Measurements from ENCODE around the gene MAPK1IP1L. TPM values are rescaled to one million over a fixed set of nuclear protein-coding genes. Genes with fewer than 3 reads are reported as not detected.

The MAPK1IP1L gene
- total and polyA plus RNA-seq, 2 of the 13 experiments (the other 11 are each of a cell fraction or from before 2014, with no cell fraction given), result 27.8 to 68.4 TPM

DNA sequence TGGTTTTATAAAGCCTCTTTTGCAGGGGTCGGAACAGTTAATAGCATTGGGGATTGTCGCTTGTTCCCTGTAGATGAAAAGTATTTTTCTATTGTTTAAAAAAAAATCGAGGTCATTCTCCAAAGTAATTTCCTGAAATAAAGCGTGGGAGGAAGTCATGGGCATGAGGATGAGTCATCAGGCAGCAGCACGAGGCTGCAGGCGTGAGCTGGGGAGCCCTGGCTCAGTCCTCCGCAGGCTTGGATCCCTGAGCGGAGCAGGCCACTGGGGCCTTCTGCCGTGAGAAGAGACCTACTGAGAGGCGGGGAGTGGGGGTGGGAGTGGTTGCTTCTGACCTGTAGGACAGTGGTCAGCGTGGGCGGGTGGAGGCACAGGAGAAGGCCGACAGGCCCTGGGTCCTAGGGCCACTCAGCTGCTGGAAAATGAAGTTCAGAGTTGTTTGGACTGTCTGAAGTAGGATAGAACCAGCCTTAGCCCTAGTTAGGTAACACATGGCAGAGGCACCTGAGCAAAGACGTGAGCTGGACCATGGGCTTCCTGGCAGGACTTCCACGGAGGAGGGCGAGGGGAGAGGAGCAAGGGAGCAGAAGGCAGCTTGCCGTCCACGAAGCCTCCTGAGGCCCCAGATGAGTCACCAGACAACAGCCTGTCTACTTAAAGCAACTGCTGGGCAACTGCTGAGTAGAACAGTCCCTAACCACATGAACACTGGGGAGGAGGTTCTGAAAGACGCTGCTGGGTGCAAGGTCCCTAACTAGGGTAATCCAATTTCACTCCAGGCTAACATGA is 56.5 kb downstream of the MAPK1IP1L start (continued):
- TF ChIP-seq, protein P1, sequence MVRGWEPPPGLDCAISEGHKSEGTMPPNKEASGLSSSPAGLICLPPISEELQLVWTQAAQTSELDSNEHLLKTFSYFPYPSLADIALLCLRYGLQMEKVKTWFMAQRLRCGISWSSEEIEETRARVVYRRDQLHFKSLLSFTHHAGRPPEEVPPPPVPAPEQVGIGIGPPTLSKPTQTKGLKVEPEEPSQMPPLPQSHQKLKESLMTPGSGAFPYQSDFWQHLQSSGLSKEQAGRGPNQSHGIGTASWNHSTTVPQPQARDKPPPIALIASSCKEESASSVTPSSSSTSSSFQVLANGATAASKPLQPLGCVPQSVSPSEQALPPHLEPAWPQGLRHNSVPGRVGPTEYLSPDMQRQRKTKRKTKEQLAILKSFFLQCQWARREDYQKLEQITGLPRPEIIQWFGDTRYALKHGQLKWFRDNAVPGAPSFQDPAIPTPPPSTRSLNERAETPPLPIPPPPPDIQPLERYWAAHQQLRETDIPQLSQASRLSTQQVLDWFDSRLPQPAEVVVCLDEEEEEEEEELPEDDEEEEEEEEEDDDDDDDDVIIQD (CRISPR knock-in tag; IDR thresholded peaks at IDR 0.05; ENCODE audit: low read depth), result peak; percentile 30; the same call in 1 of the 2 replicates
- TF ChIP-seq NCOA2 (CRISPR knock-in tag; IDR thresholded peaks at IDR 0.05) (peak; percentile 66), ZSCAN20 (CRISPR knock-in tag; IDR thresholded peaks at IDR 0.05; ENCODE audit: borderline replicate concordance) (peak; percentile 64), SOX6 (IDR thresholded peaks at IDR 0.05) (no peak), SOX6 (CRISPR knock-in tag; IDR thresholded peaks at IDR 0.05) (peak; percentile 73), ZKSCAN1 (IDR thresholded peaks at IDR 0.05; ENCODE audit: low read length) (peak; percentile 83), BORCS8-MEF2B (CRISPR knock-in tag; IDR thresholded peaks at IDR 0.05) (peak; percentile 79), FOXA3 (CRISPR knock-in tag; IDR thresholded peaks at IDR 0.05) (peak; percentile 49), ZNF556 (CRISPR knock-in tag; IDR thresholded peaks at IDR 0.05; ENCODE audit: borderline replicate concordance) (peak; percentile 87), ZNF780A (CRISPR knock-in tag; IDR thresholded peaks at IDR 0.05) (peak; percentile 59; the same call in 1 of the 2 replicates), FOSL1 (CRISPR knock-in tag; IDR thresholded peaks at IDR 0.05; ENCODE audit: borderline replicate concordance) (peak; percentile 96), SAP130 (CRISPR knock-in tag; IDR thresholded peaks at IDR 0.05; ENCODE audit: low read depth) (peak; percentile 75), KDM5B (CRISPR knock-in tag; IDR thresholded peaks at IDR 0.05; ENCODE audit: borderline replicate concordance) (peak; percentile 92; the same call in 1 of the 2 replicates), ZNF598 (CRISPR knock-in tag; IDR thresholded peaks at IDR 0.05; ENCODE audit: borderline replicate concordance) (peak; percentile 94; the same call in 1 of the 2 replicates), ZNF567 (CRISPR knock-in tag; IDR thresholded peaks at IDR 0.05; ENCODE audit: borderline replicate concordance) (0 out of 2 replicates have a peak, but pooled peaks have one; percentile 29), PHF20 (CRISPR knock-in tag; IDR thresholded peaks at IDR 0.05) (peak; percentile 56)
- TF ChIP-seq, protein P2, sequence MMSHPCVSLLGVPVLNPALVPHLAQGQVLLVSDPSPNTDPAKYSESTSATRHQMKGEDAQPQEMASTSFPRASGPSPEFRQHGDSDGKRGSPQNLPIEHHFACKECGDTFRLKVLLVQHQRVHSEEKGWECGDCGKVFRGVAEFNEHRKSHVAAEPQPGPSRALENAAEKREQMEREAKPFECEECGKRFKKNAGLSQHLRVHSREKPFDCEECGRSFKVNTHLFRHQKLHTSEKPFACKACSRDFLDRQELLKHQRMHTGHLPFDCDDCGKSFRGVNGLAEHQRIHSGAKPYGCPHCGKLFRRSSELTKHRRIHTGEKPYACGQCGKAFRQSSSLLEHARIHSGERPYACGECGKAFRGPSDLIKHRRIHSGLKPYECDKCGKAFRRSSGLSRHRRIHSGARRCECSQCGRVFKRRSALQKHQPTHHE (CRISPR knock-in tag; IDR thresholded peaks at IDR 0.05; ENCODE audit: borderline replicate concordance), result peak; percentile 46; the same call in 1 of the 2 replicates
- TF ChIP-seq, protein P3, sequence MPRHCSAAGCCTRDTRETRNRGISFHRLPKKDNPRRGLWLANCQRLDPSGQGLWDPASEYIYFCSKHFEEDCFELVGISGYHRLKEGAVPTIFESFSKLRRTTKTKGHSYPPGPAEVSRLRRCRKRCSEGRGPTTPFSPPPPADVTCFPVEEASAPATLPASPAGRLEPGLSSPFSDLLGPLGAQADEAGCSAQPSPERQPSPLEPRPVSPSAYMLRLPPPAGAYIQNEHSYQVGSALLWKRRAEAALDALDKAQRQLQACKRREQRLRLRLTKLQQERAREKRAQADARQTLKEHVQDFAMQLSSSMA (CRISPR knock-in tag; IDR thresholded peaks at IDR 0.05), result 0 out of 2 replicates have a peak, but pooled peaks have one; percentile 34
- TF ChIP-seq, protein P4, sequence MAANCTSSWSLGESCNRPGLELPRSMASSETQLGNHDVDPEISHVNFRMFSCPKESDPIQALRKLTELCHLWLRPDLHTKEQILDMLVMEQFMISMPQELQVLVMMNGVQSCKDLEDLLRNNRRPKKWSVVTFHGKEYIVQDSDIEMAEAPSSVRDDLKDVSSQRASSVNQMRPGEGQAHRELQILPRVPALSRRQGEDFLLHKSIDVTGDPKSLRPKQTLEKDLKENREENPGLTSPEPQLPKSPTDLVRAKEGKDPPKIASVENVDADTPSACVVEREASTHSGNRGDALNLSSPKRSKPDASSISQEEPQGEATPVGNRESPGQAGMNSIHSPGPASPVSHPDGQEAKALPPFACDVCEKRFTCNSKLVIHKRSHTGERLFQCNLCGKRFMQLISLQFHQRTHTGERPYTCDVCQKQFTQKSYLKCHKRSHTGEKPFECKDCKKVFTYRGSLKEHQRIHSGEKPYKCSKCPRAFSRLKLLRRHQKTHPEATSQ (CRISPR knock-in tag; IDR thresholded peaks at IDR 0.05; ENCODE audit: borderline replicate concordance), result peak; percentile 88; the same call in 1 of the 2 replicates
- TF ChIP-seq, protein P5, sequence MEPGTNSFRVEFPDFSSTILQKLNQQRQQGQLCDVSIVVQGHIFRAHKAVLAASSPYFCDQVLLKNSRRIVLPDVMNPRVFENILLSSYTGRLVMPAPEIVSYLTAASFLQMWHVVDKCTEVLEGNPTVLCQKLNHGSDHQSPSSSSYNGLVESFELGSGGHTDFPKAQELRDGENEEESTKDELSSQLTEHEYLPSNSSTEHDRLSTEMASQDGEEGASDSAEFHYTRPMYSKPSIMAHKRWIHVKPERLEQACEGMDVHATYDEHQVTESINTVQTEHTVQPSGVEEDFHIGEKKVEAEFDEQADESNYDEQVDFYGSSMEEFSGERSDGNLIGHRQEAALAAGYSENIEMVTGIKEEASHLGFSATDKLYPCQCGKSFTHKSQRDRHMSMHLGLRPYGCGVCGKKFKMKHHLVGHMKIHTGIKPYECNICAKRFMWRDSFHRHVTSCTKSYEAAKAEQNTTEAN (CRISPR knock-in tag; conservative IDR thresholded peaks at IDR 0.05), result peak; percentile 79
- TF ChIP-seq, protein P6, sequence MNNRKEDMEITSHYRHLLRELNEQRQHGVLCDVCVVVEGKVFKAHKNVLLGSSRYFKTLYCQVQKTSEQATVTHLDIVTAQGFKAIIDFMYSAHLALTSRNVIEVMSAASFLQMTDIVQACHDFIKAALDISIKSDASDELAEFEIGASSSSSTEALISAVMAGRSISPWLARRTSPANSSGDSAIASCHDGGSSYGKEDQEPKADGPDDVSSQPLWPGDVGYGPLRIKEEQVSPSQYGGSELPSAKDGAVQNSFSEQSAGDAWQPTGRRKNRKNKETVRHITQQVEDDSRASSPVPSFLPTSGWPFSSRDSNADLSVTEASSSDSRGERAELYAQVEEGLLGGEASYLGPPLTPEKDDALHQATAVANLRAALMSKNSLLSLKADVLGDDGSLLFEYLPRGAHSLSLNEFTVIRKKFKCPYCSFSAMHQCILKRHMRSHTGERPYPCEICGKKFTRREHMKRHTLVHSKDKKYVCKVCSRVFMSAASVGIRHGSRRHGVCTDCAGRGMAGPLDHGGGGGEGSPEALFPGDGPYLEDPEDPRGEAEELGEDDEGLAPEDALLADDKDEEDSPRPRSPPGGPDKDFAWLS (CRISPR knock-in tag; IDR thresholded peaks at IDR 0.05; ENCODE audit: borderline replicate concordance), result no peak

Data from HepG2 (cell line).